H1 (cell line): ENCODE data around the gene FAM163A. TPM values are rescaled to one million over a fixed set of nuclear protein-coding genes. Genes with fewer than 3 reads are reported as not detected.

Source experiments
- CTCF ChIA-PET: fragments of 300-600 bp; sonication (Branson Sonifier 250); formaldehyde crosslinking; loops from one replicate; lab custom pipeline; 2021; ENCODE audit not compliant: partially characterized antibody; lab: Charles Lee
- POLR2A ChIA-PET: fragments of 300-600 bp; sonication (Branson Sonifier 250); formaldehyde crosslinking; loops from one replicate; lab custom pipeline; 2021; ENCODE audit warnings: inconsistent platforms; ENCODE audit not compliant: partially characterized antibody; lab: Charles Lee
- DNase-seq, 2 experiments: peaks; one replicate each; pipeline versions ENCODE4 v3.0.0 to v3.0.0-alpha.2; 2010 to 2022; ENCODE audit warnings: low spot score in 2 of 2, low read depth in 1 of 2, mixed read lengths in 1 of 2
- FAIRE-seq: peaks from 2 replicates; lab custom pipeline; 2011; peaks lifted over from hg19 to GRCh38; lab: Jason Lieb, UNC
- H2AFZ ChIP-seq: 2 replicates; pipeline ENCODE4 v1.8.1; 2012; ENCODE audit warnings: low read length, inconsistent platforms
- H2AK5ac ChIP-seq: 2 replicates; pipeline ENCODE4 v1.6.1; 2013; ENCODE audit warnings: low read depth, low read length
- H2BK120ac ChIP-seq: replicated peaks from 2 replicates; pipeline ENCODE3; 2013; ENCODE audit warnings: low read depth, low read length, inconsistent platforms
- H2BK12ac ChIP-seq: 2 replicates; pipeline ENCODE4 v1.6.1; 2013; ENCODE audit warnings: low read depth, low read length
- H2BK15ac ChIP-seq: 2 replicates; pipeline ENCODE4 v1.6.1; 2013; ENCODE audit warnings: low read length
- H2BK20ac ChIP-seq: 2 replicates; pipeline ENCODE4 v1.6.1; 2013; ENCODE audit warnings: low read length
- H2BK5ac ChIP-seq: 2 replicates; pipeline ENCODE4 v1.6.1; 2013; ENCODE audit warnings: low read depth, low read length
- H3K14ac ChIP-seq: 2 replicates; pipeline ENCODE4 v1.6.1; 2013; ENCODE audit warnings: inconsistent platforms; ENCODE audit not compliant: insufficient read length
- H3K18ac ChIP-seq: 2 replicates; pipeline ENCODE4 v1.6.1; 2013; ENCODE audit warnings: low read length; ENCODE audit errors: extremely low read depth
- H3K23ac ChIP-seq: 2 replicates; pipeline ENCODE4 v1.6.1; 2013; ENCODE audit warnings: inconsistent platforms; ENCODE audit not compliant: insufficient read length
- H3K23me2 ChIP-seq: 2 replicates; pipeline ENCODE4 v1.6.1; 2013; ENCODE audit warnings: low read depth, low read length
- H3K27ac ChIP-seq: 2 replicates; pipeline ENCODE4 v1.6.1; 2011; ENCODE audit warnings: low read depth, low read length, inconsistent platforms
- H3K27me3 ChIP-seq, 4 experiments: replicated peaks in 1 of 4; 1 replicate in 1 of 4; 2 replicates in 3 of 4; pipeline versions ENCODE4 v1.6.1 to v1.8.1; 2011 to 2013; ENCODE audit warnings: low read length in 3 of 4, mild to moderate bottlenecking in 3 of 4, inconsistent platforms in 2 of 4, mixed read lengths in 2 of 4, moderate library complexity in 1 of 4; ENCODE audit not compliant: control insufficient read depth in 3 of 4, insufficient read depth in 3 of 4; ENCODE audit errors: extremely low read depth in 1 of 4
- H3K36me3 ChIP-seq, 4 experiments: 2 replicates each; pipeline versions ENCODE4 v1.6.1 to v1.8.1; 2011 to 2013; ENCODE audit warnings: mild to moderate bottlenecking in 4 of 4, low read length in 3 of 4, moderate library complexity in 2 of 4, control low read depth in 1 of 4, inconsistent platforms in 1 of 4; ENCODE audit not compliant: insufficient read depth in 4 of 4, control insufficient read depth in 2 of 4
- H3K4ac ChIP-seq: replicated peaks from 2 replicates; pipeline ENCODE3; 2013; ENCODE audit warnings: low read length, low read depth, mixed read lengths, inconsistent platforms; ENCODE audit not compliant: insufficient read length
- H3K4me1 ChIP-seq, 4 experiments: replicated peaks in 1 of 4; 1 replicate in 1 of 4; 2 replicates in 3 of 4; pipeline versions ENCODE4 v1.6.1 to v1.8.1; 2011 to 2013; ENCODE audit warnings: low read length in 3 of 4, inconsistent platforms in 2 of 4, mixed read lengths in 1 of 4; ENCODE audit not compliant: insufficient read depth in 4 of 4, control insufficient read depth in 3 of 4
- H3K4me2 ChIP-seq, 2 experiments: 2 replicates each; pipeline versions ENCODE4 v1.6.1 to v1.8.1; 2011 to 2013; ENCODE audit warnings: low read depth in 2 of 2, low read length in 2 of 2, control low read depth in 1 of 2, inconsistent platforms in 1 of 2, mild to moderate bottlenecking in 1 of 2; ENCODE audit not compliant: insufficient read depth in 1 of 2
- H3K4me3 ChIP-seq, 4 experiments: fragments of 200-600, 300-600 bp in 1 of 4; sonication (generic), shearing (Covaris generic), sonication (Bioruptor Twin) in 1 of 4; 2 replicates each; pipeline versions ENCODE4 v1.5.1 to v1.8.1; 2011 to 2016; ENCODE audit warnings: low read length in 4 of 4, low read depth in 3 of 4, control low read depth in 2 of 4, inconsistent platforms in 2 of 4, mild to moderate bottlenecking in 2 of 4, mixed read lengths in 1 of 4, moderate library complexity in 1 of 4; ENCODE audit not compliant: insufficient read depth in 2 of 4; ENCODE audit errors: extremely low read depth in 1 of 4
- H3K56ac ChIP-seq: replicated peaks from 2 replicates; pipeline ENCODE3; 2013; ENCODE audit warnings: low read depth, mild to moderate bottlenecking, mixed read lengths, low read length, inconsistent platforms; ENCODE audit not compliant: insufficient read length
- H3K79me1 ChIP-seq: 2 replicates; pipeline ENCODE4 v1.6.1; 2013; ENCODE audit warnings: low read depth, low read length, control low read depth
- H3K79me2 ChIP-seq, 2 experiments: 2 replicates each; pipeline versions ENCODE4 v1.6.1 to v1.8.1; 2012 to 2013; ENCODE audit warnings: low read length in 2 of 2, mild to moderate bottlenecking in 2 of 2, inconsistent platforms in 1 of 2; ENCODE audit not compliant: insufficient read depth in 2 of 2, control insufficient read depth in 1 of 2
- H3K9ac ChIP-seq, 4 experiments: replicated peaks in 1 of 4; 1 replicate in 1 of 4; 2 replicates in 3 of 4; pipeline versions ENCODE4 v1.6.1 to v1.8.1; 2011 to 2013; ENCODE audit warnings: low read depth in 3 of 4, low read length in 3 of 4, control low read depth in 2 of 4, mild to moderate bottlenecking in 2 of 4, moderate library complexity in 2 of 4, inconsistent platforms in 1 of 4; ENCODE audit errors: extremely low read depth in 1 of 4
- H3K9me3 ChIP-seq, 2 experiments: 2 replicates each; pipeline versions ENCODE4 v1.6.1 to v1.8.1; 2012 to 2013; ENCODE audit warnings: mild to moderate bottlenecking in 2 of 2, moderate library complexity in 2 of 2, control low read depth in 1 of 2, inconsistent platforms in 1 of 2, low read depth in 1 of 2, low read length in 1 of 2, mixed read lengths in 1 of 2; ENCODE audit not compliant: insufficient read depth in 2 of 2
- H4K20me1 ChIP-seq, 2 experiments: replicated peaks in 1 of 2; 2 replicates each; pipeline versions ENCODE3 to v1.8.1; 2011 to 2013; ENCODE audit warnings: inconsistent platforms in 2 of 2, low read length in 2 of 2, mild to moderate bottlenecking in 1 of 2; ENCODE audit not compliant: insufficient read depth in 2 of 2, control insufficient read depth in 1 of 2
- H4K5ac ChIP-seq: 2 replicates; pipeline ENCODE4 v1.6.1; 2013; ENCODE audit warnings: low read length, low read depth, mixed read lengths, inconsistent platforms; ENCODE audit not compliant: insufficient read length
- H4K8ac ChIP-seq: 2 replicates; pipeline ENCODE4 v1.8.0; 2013; ENCODE audit warnings: mild to moderate bottlenecking, moderate library complexity, low read length, inconsistent platforms; ENCODE audit not compliant: insufficient read depth; ENCODE audit errors: extremely low read depth
- H4K91ac ChIP-seq: replicated peaks from 2 replicates; pipeline ENCODE3; 2013; ENCODE audit warnings: low read length, mixed read lengths, inconsistent platforms; ENCODE audit not compliant: insufficient read length
- CREB1 ChIP-seq: IDR thresholded peaks from 2 replicates; pipeline ENCODE4 v1.6.1; 2012; ENCODE audit warnings: inconsistent platforms
- EZH2 ChIP-seq: fragments of 200-600 bp; sonication (generic); IDR thresholded peaks from 2 replicates; pipeline ENCODE4 v1.7.1; 2012; ENCODE audit warnings: low read depth, mild to moderate bottlenecking, moderate library complexity, low read length, inconsistent platforms; ENCODE audit not compliant: severe bottlenecking
- KDM4A ChIP-seq: IDR thresholded peaks from one replicate; pipeline ENCODE4 v1.7.1; 2012; ENCODE audit warnings: low read depth, mild to moderate bottlenecking, moderate library complexity, low read length, inconsistent platforms; ENCODE audit not compliant: severe bottlenecking
- MAX ChIP-seq: IDR thresholded peaks from 2 replicates; pipeline ENCODE4 v1.6.1; 2012; ENCODE audit warnings: inconsistent platforms
- PHF8 ChIP-seq: fragments of 200-600 bp; sonication (generic); conservative IDR thresholded peaks from 2 replicates; pipeline ENCODE4 v1.7.1; 2012; ENCODE audit warnings: low read depth, mild to moderate bottlenecking, inconsistent platforms, low read length, moderate library complexity
- RXRA ChIP-seq: IDR thresholded peaks from 2 replicates; pipeline ENCODE4 v1.6.1; 2011; ENCODE audit warnings: low read depth, mild to moderate bottlenecking, low read length, moderate library complexity; ENCODE audit not compliant: insufficient read depth
- SUZ12 ChIP-seq: fragments of 200-600 bp; sonication (generic); IDR thresholded peaks from 2 replicates; pipeline ENCODE4 v1.6.1; 2012; ENCODE audit warnings: mild to moderate bottlenecking, inconsistent platforms, low read length, moderate library complexity, mixed read lengths
- WGBS, 2 experiments: shearing (Covaris generic) in 1 of 2; methylation state at CpG; one replicate each; pipeline versions ENCODE4 v1.1.6 to v1.1.7; 2013 to 2015; ENCODE audit warnings: low lambda C conversion rate in 2 of 2, mixed read lengths in 2 of 2, inconsistent platforms in 1 of 2, low coverage in 1 of 2, missing lambda C conversion rate in 1 of 2; ENCODE audit not compliant: insufficient replicate concordance in 2 of 2, insufficient coverage in 1 of 2, insufficient read length in 1 of 2; ENCODE audit errors: extremely low coverage in 1 of 2, missing lambda C conversion rate in 1 of 2; 5-methylcytosine and 5-hydroxymethylcytosine counted together
- polyA plus RNA-seq, 7 experiments: library from polyadenylated mRNA; depleted of rRNA in 3 of 7; stranded (reverse) in 5 of 7; unstranded in 2 of 7; fragments of >200 nt in 5 of 7; fragments of 200-250 nt in 2 of 7; gene quantifications; 1 replicate in 5 of 7; 2 replicates in 1 of 7; 4 replicates in 1 of 7; pipeline versions ENCODE4 v1.2.1 to v1.2.3, GENCODE V29; 2011 to 2013; ENCODE audit warnings: missing spikeins in 2 of 7, mixed read lengths in 2 of 7
- total RNA-seq: library from RNA; stranded (reverse); fragmentation: NEBNext Ultra II Directional; extraction: Animal tissue kit (Norgen Biotek cat#: 25700); gene quantifications from 2 replicates; pipeline ENCODE4 v1.2.1, GENCODE V29; 2021

The FAM163A gene
- total and polyA plus RNA-seq, 2 of the 8 experiments (the other 6 are each of a cell fraction or from before 2014, with no cell fraction given) = 0.13 to 0.18 TPM

DNA sequence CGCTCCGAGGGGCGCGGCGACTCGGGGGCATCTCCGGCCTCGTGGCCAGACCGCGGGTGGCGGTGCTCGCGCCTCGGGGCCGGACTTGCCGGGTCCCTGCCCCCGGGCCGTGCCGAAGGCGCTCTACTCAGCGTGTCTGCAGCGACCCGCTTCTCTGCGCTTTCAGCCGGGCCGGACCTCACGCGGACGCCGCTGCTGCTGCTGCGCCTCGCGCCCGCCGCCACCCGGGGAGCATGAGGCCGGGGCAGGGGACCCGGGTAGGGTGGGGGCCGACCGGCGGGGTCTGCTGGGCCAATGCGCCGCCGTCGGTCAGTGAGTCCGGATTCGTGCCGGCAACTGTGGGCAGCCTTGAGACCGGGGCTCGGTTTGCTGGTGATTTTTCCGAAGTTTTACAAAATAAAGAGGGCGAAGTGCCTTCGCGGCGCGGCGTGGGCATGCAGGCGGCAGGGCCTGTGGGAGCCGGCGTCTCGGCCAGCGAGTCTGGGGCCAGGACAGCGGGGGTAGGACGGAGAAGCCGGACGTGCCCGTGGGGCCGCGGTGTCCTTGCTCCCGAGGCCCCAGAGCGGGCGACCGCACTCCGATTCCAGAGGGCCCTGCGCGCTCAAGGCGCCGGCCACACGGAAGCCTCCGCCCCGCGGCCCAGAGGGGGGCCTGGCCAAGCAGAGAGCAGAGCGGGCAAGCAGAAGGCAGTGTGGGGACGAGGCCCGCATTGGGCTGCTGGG lies 749 bp downstream of the FAM163A start:
- H2AFZ ChIP-seq = no peak overlapping the region
- H4K20me1 ChIP-seq = peaks cover 0 to 2% of the 10 kb centered on the region in 2 experiments
- peak overlapping the region in 1 of 4 experiments; percentile 84; a peak in 1 of 7 replicates for H3K9ac ChIP-seq
- H3K9me3 ChIP-seq = no peaks in the 10 kb centered on the region
- no peak overlapping the region for H3K14ac ChIP-seq
- POLR2A ChIA-PET = no interaction called here
- H3K4me2 ChIP-seq = peak overlapping the region; percentile 66 to 87
- H3K27me3 ChIP-seq = peaks cover 47 to 72% (median 61%) of the 10 kb centered on the region in 4 experiments
- peak in 1 of 2 experiments; percentile 70 for DNase-seq
- no peak overlapping the region for H4K5ac ChIP-seq
- H3K27ac ChIP-seq = no peak overlapping the region
- H2BK5ac ChIP-seq = no peak overlapping the region
- H2BK15ac ChIP-seq = no peak overlapping the region
- no peak overlapping the region for H2BK20ac ChIP-seq
- peak; percentile 55 for TF ChIP-seq EZH2
- no peak for TF ChIP-seq CREB1
- peak; percentile 73 for TF ChIP-seq MAX
- TF ChIP-seq PHF8 = 0 out of 2 replicates have a peak, but pooled peaks have one; percentile 26
- TF ChIP-seq SUZ12 = peak; percentile 87; the same call in 1 of the 2 replicates
- TF ChIP-seq RXRA = no peak
- TF ChIP-seq KDM4A = peak; percentile 58
- FAIRE-seq = no peak
- peaks cover 12% of the 10 kb centered on the region; the same call in 1 of the 2 replicates for H3K23me2 ChIP-seq
- no peak overlapping the region; the same call in 1 of the 2 replicates for H2BK12ac ChIP-seq
- no peak overlapping the region for H2BK120ac ChIP-seq
- no peak overlapping the region for H3K56ac ChIP-seq
- H2AK5ac ChIP-seq = no peak overlapping the region
- H3K4ac ChIP-seq = no peak overlapping the region
- peak overlapping the region; percentile 34 to 66 (median 42) for H3K4me3 ChIP-seq
- H3K79me1 ChIP-seq = no peaks in the 10 kb centered on the region
- no peak overlapping the region for H3K23ac ChIP-seq
- peaks cover 0 to 10% (median 0%) of the 10 kb centered on the region in 4 experiments; a peak in 1 of 8 replicates for H3K36me3 ChIP-seq
- 2% methylated on average over 72 of the region's 85 CpGs; no CpG with 5 or more reads in 1 of the 2 experiments for WGBS, 2 experiments
- CTCF ChIA-PET = no interaction called here
- no peaks in the 10 kb centered on the region for H3K79me2 ChIP-seq
- no peak overlapping the region for H4K91ac ChIP-seq
- H4K8ac ChIP-seq = no peak overlapping the region
- peak overlapping the region; percentile 32 for H3K18ac ChIP-seq
- peaks cover 0 to 13% (median 6%) of the 10 kb centered on the region in 4 experiments; a peak in 6 of 7 replicates for H3K4me1 ChIP-seq
